Tibial nerve (tissue), 4 donors: ENCODE results near the gene DUSP18. TPM values are rescaled to one million over a fixed set of nuclear protein-coding genes. Genes with fewer than 3 reads are reported as not detected.

Experiments used
- DNase-seq, 2 donors: peaks; one replicate each; pipeline ENCODE4 v3.0.0-alpha.2; 2019; ENCODE audit warnings: low spot score in 2 of 2
- H3K27ac ChIP-seq, 4 donors: fragments of 200-600 bp; sonication (generic) in 3 of 4; one replicate each; pipeline ENCODE4 v1.5.1; 2017 to 2019; ENCODE audit warnings: mild to moderate bottlenecking in 1 of 4
- H3K27me3 ChIP-seq, 2 donors: fragments of 200-600 bp; sonication (generic) in 1 of 2; one replicate each; pipeline versions ENCODE4 v1.5.1 to v1.6.0; 2017 to 2019
- H3K36me3 ChIP-seq, 3 donors: fragments of 200-600 bp; sonication (generic); one replicate each; pipeline ENCODE4 v1.5.1; 2018 to 2019
- H3K4me1 ChIP-seq, 4 donors: fragments of 200-600 bp; sonication (generic) in 3 of 4; one replicate each; pipeline ENCODE4 v1.5.1; 2017 to 2019
- H3K4me3 ChIP-seq, 4 donors: fragments of 200-600 bp; sonication (generic) in 3 of 4; one replicate each; pipeline ENCODE4 v1.5.1; 2017 to 2019; ENCODE audit warnings: mild to moderate bottlenecking in 1 of 4, moderate library complexity in 1 of 4
- H3K9me3 ChIP-seq, 4 donors: fragments of 200-600 bp; sonication (generic) in 3 of 4; one replicate each; pipeline ENCODE4 v1.5.1; 2017 to 2019
- EP300 ChIP-seq, 2 donors: sonication (generic); formaldehyde crosslinking; IDR thresholded peaks; one replicate each; pipeline ENCODE4 v1.6.1; 2017; ENCODE audit warnings: antibody characterized with exemption in 2 of 2, mild to moderate bottlenecking in 1 of 2
- POLR2A ChIP-seq, 2 donors: fragments of 450-650 bp; IDR thresholded peaks; one replicate each; pipeline ENCODE4 v1.6.1; 2017; ENCODE audit warnings: antibody characterized with exemption in 2 of 2, mild to moderate bottlenecking in 2 of 2, moderate library complexity in 2 of 2
- WGBS, 2 donors: methylation state at CpG; one replicate each; pipeline ENCODE4 v1.1.5; 2018; 5-methylcytosine and 5-hydroxymethylcytosine counted together
- total RNA-seq, 4 donors: library from RNA; depleted of rRNA; stranded (reverse); fragments of >200 nt; gene quantifications; one replicate each; pipeline ENCODE4 v1.1.0, GENCODE V29; 2016
- TF ChIP-seq, protein P1 (sequence below), 5 experiments: fragments of 200-600 bp in 3 of 5; fragments of 450-650 bp in 2 of 5; sonication (generic) in 3 of 5; IDR thresholded peaks; one replicate each; pipeline ENCODE4 v1.5.1; 2016 to 2019; ENCODE audit warnings: antibody characterized with exemption in 5 of 5, mild to moderate bottlenecking in 3 of 5, moderate library complexity in 2 of 5

DUSP18 gene
- total RNA-seq, 4 donors from 2014 or later, result 8.8 to 12.0 (median 10.4) TPM

DNA sequence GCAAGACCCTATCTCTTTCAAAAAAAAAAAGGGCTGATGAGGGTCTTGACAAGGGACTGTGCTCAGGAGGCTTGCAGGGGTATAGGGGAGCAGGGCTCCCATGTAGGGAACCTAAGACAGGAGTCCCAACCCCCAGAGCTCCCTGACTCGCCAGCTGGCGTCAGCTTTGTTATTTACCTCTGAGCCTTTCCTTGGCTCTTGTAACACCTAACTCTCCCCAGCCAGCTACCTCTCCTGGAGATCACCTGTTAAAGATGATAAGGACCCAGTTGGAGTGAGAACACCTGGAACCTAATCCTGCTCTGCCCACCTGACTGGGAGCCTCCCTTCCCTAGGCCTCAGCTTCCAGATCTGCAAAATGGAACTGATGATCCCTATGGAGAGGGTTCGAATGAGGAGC lies 18.9 kb downstream of the DUSP18 start:
- DNase-seq, result no peak
- TF ChIP-seq POLR2A (IDR thresholded peaks at IDR 0.05), result no peak
- TF ChIP-seq, protein P1, sequence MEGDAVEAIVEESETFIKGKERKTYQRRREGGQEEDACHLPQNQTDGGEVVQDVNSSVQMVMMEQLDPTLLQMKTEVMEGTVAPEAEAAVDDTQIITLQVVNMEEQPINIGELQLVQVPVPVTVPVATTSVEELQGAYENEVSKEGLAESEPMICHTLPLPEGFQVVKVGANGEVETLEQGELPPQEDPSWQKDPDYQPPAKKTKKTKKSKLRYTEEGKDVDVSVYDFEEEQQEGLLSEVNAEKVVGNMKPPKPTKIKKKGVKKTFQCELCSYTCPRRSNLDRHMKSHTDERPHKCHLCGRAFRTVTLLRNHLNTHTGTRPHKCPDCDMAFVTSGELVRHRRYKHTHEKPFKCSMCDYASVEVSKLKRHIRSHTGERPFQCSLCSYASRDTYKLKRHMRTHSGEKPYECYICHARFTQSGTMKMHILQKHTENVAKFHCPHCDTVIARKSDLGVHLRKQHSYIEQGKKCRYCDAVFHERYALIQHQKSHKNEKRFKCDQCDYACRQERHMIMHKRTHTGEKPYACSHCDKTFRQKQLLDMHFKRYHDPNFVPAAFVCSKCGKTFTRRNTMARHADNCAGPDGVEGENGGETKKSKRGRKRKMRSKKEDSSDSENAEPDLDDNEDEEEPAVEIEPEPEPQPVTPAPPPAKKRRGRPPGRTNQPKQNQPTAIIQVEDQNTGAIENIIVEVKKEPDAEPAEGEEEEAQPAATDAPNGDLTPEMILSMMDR (IDR thresholded peaks at IDR 0.05), result no peak
- no peak for TF ChIP-seq EP300 (IDR thresholded peaks at IDR 0.05)
- Histone ChIP-seq H3K4me1 (peaks cover 0 to 19% (median 3%) of the 10 kb centered on the region in 4 donors), H3K27ac (no peak overlapping the region), H3K4me3 (no peak overlapping the region), H3K27me3 (no peaks in the 10 kb centered on the region), H3K9me3 (no peaks in the 10 kb centered on the region), H3K36me3 (peaks cover 0 to 12% (median 0%) of the 10 kb centered on the region in 3 donors)
- 88 to 97% methylated on average over 3 of the region's 3 CpGs for WGBS, 2 donors

DNA sequence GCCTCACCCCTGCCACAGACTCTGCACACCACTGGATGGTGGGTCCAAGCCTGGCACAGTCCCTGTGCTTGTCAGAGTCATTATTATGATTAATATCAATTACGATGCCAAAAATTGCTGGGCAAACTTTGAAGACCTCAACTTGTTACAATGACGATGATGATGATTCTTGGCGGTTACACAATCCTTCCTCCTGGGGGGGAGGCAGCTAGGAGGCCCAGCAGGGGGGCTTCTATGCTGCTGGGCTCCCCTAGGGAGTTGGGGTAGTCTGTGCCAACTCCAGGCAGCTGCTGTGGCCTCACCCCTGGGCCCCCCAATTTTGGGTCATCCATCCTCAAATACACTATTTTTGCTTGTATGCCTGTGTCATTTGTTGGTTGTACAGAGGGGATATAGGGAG lies 20.1 kb downstream of the DUSP18 start:
- no peaks in the 10 kb centered on the region for H3K27me3 ChIP-seq
- H3K36me3 ChIP-seq, result peaks cover 0 to 12% (median 0%) of the 10 kb centered on the region in 3 donors
- WGBS, 2 donors, result 69 to 83% methylated on average over 3 of the region's 3 CpGs
- no peak for DNase-seq
- TF ChIP-seq, protein P1 (IDR thresholded peaks at IDR 0.05), result no peak
- no peak for TF ChIP-seq EP300 (IDR thresholded peaks at IDR 0.05)
- TF ChIP-seq POLR2A (IDR thresholded peaks at IDR 0.05), result no peak
- no peak overlapping the region for H3K27ac ChIP-seq
- H3K4me1 ChIP-seq, result peaks cover 0 to 19% (median 3%) of the 10 kb centered on the region in 4 donors
- no peak overlapping the region for H3K4me3 ChIP-seq
- H3K9me3 ChIP-seq, result no peaks in the 10 kb centered on the region

DNA sequence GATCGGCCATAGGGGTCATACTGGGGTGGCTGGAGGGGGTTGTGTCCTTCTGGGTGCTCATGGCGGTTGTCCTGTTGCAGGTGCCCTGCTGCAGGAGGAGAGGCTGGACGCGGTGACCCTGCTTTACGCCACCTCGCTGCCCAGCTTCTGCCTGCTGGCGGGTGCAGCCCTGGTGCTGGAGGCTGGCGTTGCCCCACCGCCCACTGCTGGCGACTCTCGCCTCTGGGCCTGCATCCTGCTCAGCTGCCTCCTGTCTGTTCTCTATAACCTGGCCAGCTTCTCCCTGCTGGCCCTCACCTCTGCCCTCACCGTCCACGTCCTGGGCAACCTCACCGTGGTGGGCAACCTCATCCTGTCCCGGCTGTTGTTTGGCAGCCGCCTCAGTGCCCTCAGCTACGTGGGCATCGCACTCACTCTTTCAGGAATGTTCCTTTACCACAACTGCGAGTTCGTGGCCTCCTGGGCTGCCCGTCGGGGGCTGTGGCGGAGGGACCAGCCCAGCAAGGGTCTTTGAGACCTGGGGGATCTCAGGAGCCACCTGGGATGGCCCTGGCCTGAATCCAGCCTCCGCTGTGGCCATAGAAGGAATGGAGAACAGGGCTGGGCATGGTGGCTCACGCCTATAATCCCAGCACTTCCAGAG lies 21.0 kb downstream of the DUSP18 start:
- Histone ChIP-seq H3K4me3 (no peak overlapping the region), H3K36me3 (peaks cover 0 to 12% (median 0%) of the 10 kb centered on the region in 3 donors), H3K4me1 (peaks cover 0 to 19% (median 3%) of the 10 kb centered on the region in 4 donors), H3K9me3 (no peaks in the 10 kb centered on the region), H3K27ac (no peak overlapping the region), H3K27me3 (no peaks in the 10 kb centered on the region)
- WGBS, 2 donors, result 86 to 93% methylated on average over 17 to 23 of the region's 25 CpGs
- TF ChIP-seq, protein P1 (IDR thresholded peaks at IDR 0.05), result no peak
- TF ChIP-seq EP300 (IDR thresholded peaks at IDR 0.05) (no peak), POLR2A (IDR thresholded peaks at IDR 0.05) (no peak)
- DNase-seq, result no peak

DNA sequence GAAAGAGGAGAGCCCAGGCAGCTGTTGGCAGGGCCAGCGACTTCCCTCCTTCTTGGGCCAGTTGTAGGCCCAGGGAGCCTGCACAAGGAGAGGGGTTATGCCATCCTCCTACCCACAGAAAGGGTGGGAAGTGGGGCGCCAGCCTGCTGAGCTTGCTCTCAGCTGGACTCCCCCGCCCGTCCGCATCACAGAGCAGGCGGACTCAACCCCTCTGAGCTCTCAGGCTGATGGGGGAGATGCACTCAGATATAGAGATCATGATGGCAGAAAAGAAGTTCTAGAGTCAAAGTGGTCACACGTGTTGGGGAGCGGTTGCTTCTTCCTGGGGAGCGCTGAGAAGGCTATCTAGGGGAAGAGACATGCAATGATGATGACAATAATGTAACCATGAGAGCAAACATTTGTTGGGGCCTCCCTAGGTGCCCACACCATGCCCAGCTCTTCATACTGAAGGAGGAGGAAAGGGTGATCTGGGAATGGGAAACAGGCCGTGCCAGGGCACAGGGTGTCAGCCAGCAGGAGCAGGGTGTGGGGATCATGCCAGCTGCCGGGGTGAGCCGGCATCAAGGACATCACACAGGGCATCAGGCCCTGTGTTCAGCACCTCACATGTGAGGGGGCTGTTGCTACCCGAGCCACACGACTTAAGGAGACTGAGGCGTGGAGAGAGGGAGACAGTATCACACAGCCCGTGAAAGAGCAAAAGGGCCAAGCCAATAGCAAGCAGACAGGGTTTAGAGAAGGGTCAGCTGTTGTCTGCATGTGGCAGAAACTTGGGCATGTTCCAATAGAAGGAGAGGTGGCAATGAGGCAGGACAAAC lies 24.4 kb downstream of the DUSP18 start:
- H3K27ac ChIP-seq, result peak overlapping the region in 1 of 4 donors; percentile 34
- H3K4me3 ChIP-seq, result no peak overlapping the region
- H3K4me1 ChIP-seq, result peaks cover 0 to 4% (median 0%) of the 10 kb centered on the region in 4 donors
- 83 to 85% methylated on average over 16 of the region's 16 CpGs for WGBS, 2 donors
- no peaks in the 10 kb centered on the region for H3K9me3 ChIP-seq
- H3K36me3 ChIP-seq, result peaks cover 0 to 12% (median 0%) of the 10 kb centered on the region in 3 donors
- no peaks in the 10 kb centered on the region for H3K27me3 ChIP-seq
- DNase-seq, result no peak
- no peak for TF ChIP-seq EP300 (IDR thresholded peaks at IDR 0.05)
- TF ChIP-seq, protein P1 (IDR thresholded peaks at IDR 0.05), result no peak
- no peak for TF ChIP-seq POLR2A (IDR thresholded peaks at IDR 0.05)
